Keratinocyte (primary cell): ENCODE results near the gene TIPIN. TPM values are rescaled to one million over a fixed set of nuclear protein-coding genes. Genes with fewer than 3 reads are reported as not detected.

ENCODE experiments used
- DNase-seq: peaks from one replicate; pipeline ENCODE4 v3.0.0-alpha.2; 2011; ENCODE audit warnings: low read depth, missing footprints, low spot score
- FAIRE-seq: peaks from 2 replicates; lab custom pipeline; 2011; peaks lifted over from hg19 to GRCh38; lab: Jason Lieb, UNC
- H2AFZ ChIP-seq: 2 replicates; pipeline ENCODE4 v1.6.0; 2012; ENCODE audit warnings: low read length, control low read depth, inconsistent platforms; ENCODE audit not compliant: control insufficient read depth
- H3K27ac ChIP-seq: 2 replicates; pipeline ENCODE4 v1.5.1; 2011; ENCODE audit warnings: low read length; ENCODE audit not compliant: control insufficient read depth, insufficient read depth
- H3K27me3 ChIP-seq: 3 replicates; pipeline ENCODE4 v1.6.0; 2011; ENCODE audit warnings: low read length; ENCODE audit not compliant: control insufficient read depth, insufficient read depth; ENCODE audit errors: extremely low read depth
- H3K36me3 ChIP-seq, 2 experiments: 2 replicates in 1 of 2; 3 replicates in 1 of 2; pipeline ENCODE4 v1.5.1; 2011; ENCODE audit warnings: low read length in 2 of 2, mild to moderate bottlenecking in 1 of 2; ENCODE audit not compliant: control insufficient read depth in 2 of 2, insufficient read depth in 2 of 2; ENCODE audit errors: extremely low read depth in 1 of 2
- H3K4me1 ChIP-seq: 3 replicates; pipeline ENCODE4 v1.5.1; 2011; ENCODE audit warnings: low read length; ENCODE audit not compliant: control insufficient read depth, insufficient read depth; ENCODE audit errors: extremely low read depth
- H3K4me2 ChIP-seq: 3 replicates; pipeline ENCODE4 v1.6.0; 2011; ENCODE audit warnings: low read depth, low read length; ENCODE audit not compliant: control insufficient read depth, insufficient read depth; ENCODE audit errors: extremely low read depth
- H3K4me3 ChIP-seq, 3 experiments: fragments of 200-600 bp in 1 of 3; sonication (generic) in 1 of 3; 2 replicates in 2 of 3; 3 replicates in 1 of 3; pipeline ENCODE4 v1.5.1; 2011 to 2016; ENCODE audit warnings: low read length in 3 of 3, mild to moderate bottlenecking in 3 of 3, control low read depth in 2 of 3, inconsistent platforms in 1 of 3, low read depth in 1 of 3, mixed read lengths in 1 of 3, mixed run types in 1 of 3, moderate library complexity in 1 of 3; ENCODE audit not compliant: control insufficient read depth in 2 of 3, insufficient read depth in 2 of 3; ENCODE audit errors: extremely low read depth in 1 of 3
- H3K79me2 ChIP-seq: 2 replicates; pipeline ENCODE4 v1.6.0; 2012; ENCODE audit warnings: low read length; ENCODE audit not compliant: control insufficient read depth, insufficient read depth
- H3K9ac ChIP-seq: 3 replicates; pipeline ENCODE4 v1.6.0; 2011; ENCODE audit warnings: low read length; ENCODE audit not compliant: control insufficient read depth, insufficient read depth; ENCODE audit errors: extremely low read depth
- H3K9me1 ChIP-seq: 3 replicates; pipeline ENCODE4 v1.6.0; 2011; ENCODE audit warnings: low read length; ENCODE audit not compliant: control insufficient read depth, insufficient read depth; ENCODE audit errors: extremely low read depth
- H3K9me3 ChIP-seq: 2 replicates; pipeline ENCODE4 v1.5.1; 2012; ENCODE audit warnings: low read depth, low read length; ENCODE audit not compliant: control insufficient read depth
- H4K20me1 ChIP-seq: 3 replicates; pipeline ENCODE4 v1.6.0; 2011; ENCODE audit warnings: low read length; ENCODE audit not compliant: control insufficient read depth, insufficient read depth; ENCODE audit errors: extremely low read depth
- CTCF ChIP-seq, 3 experiments: IDR thresholded peaks in 1 of 3; conservative IDR thresholded peaks in 1 of 3; optimal IDR thresholded peaks in 1 of 3; 2 replicates in 2 of 3; 3 replicates in 1 of 3; pipeline versions ENCODE3 to v1.5.1; 2011; ENCODE audit warnings: low read length in 3 of 3, mild to moderate bottlenecking in 3 of 3, moderate library complexity in 2 of 3, control low read depth in 1 of 3, inconsistent platforms in 1 of 3; ENCODE audit not compliant: insufficient read depth in 2 of 3; ENCODE audit errors: extremely low read depth in 1 of 3
- EZH2 ChIP-seq: IDR thresholded peaks from one replicate; pipeline ENCODE4 v1.6.1; 2012; ENCODE audit warnings: inconsistent platforms, mild to moderate bottlenecking, low read length, moderate library complexity
- dilution Hi-C: fragments of 300-500 bp; cut with MboI; formaldehyde crosslinking; loops from one replicate; pipeline ENCODE4 v1.7.0; 2020; ENCODE audit warnings: low sequenced_read_pairs; ENCODE audit not compliant: extremely low pct_ligation_motif_present
- polyA plus RNA-seq, 5 experiments: library from polyadenylated mRNA; depleted of rRNA in 3 of 5; stranded (reverse) in 3 of 5; stranded (forward) in 1 of 5; unstranded in 1 of 5; fragments of >200 nt; gene quantifications; 1 replicate in 1 of 5; 2 replicates in 3 of 5; 3 replicates in 1 of 5; pipeline versions ENCODE4 v1.2.1 to v1.2.3, GENCODE V29; 2011 to 2012; ENCODE audit warnings: missing spikeins in 2 of 5, low read depth in 1 of 5, low replicate concordance in 1 of 5
- small RNA-seq, 3 experiments: library from RNA; depleted of rRNA; stranded (forward); fragments of <200 nt; gene quantifications; one replicate each; pipeline ENCODE3, GENCODE V24; 2012; ENCODE audit warnings: low read depth in 3 of 3, low replicate concordance in 1 of 3; ENCODE audit not compliant: insufficient read length in 3 of 3

TIPIN gene
- polyA plus RNA-seq, 1 donor (not counting 4 experiments of a cell fraction or from before 2014, with no cell fraction given) = 11.9 TPM

GRCh38 chr15:66287461-66288057 lies 68.9 kb downstream of the TIPIN start:
- TF ChIP-seq EZH2 = no peak
- peak in 2 of 3 experiments; percentile 24 to 43 for TF ChIP-seq CTCF (optimal IDR thresholded peaks at IDR 0.05 in 1 of 3, IDR thresholded peaks at IDR 0.05 in 1 of 3, conservative IDR thresholded peaks at IDR 0.05 in 1 of 3; ENCODE audit: extremely low read depth in 1 of 3, insufficient read depth in 2 of 3, low read length in 3 of 3)
- Histone ChIP-seq H3K9ac (no peak overlapping the region), H3K4me1 (peaks cover 11% of the 10 kb centered on the region), H3K79me2 (no peaks in the 10 kb centered on the region), H3K27me3 (no peaks in the 10 kb centered on the region), H2AFZ (no peak overlapping the region), H4K20me1 (no peaks in the 10 kb centered on the region), H3K4me3 (no peak overlapping the region), H3K4me2 (no peak overlapping the region), H3K9me1 (no peaks in the 10 kb centered on the region), H3K9me3 (no peaks in the 10 kb centered on the region), H3K27ac (no peak overlapping the region), H3K36me3 (no peaks in the 10 kb centered on the region)
- DNase-seq (no peak), FAIRE-seq (no peak)
- dilution Hi-C loops = no loop called here

Small RNA genes within 50 kb of the gene (small RNA-seq; reads per million reads assigned to genes)
- gene RF00019 = 0 reads per million in 3 experiments
- 3.7 to 13.1 (median 4.7) reads per million in 3 experiments for gene SCARNA14

Other genes with a start within 250 kb of the TIPIN start
- gene MEGF11, start 102.9 kb downstream of the TIPIN start, polyA plus RNA-seq = not detected in 3 replicates
- 3.8 to 12.2 TPM (median 7.6 TPM) in 3 replicates for gene DIS3L, start 63.1 kb downstream of the TIPIN start, polyA plus RNA-seq
- 44.4 to 73.8 TPM (median 73.2 TPM) in 3 replicates for gene MAP2K1, start 30.2 kb upstream of the TIPIN start, polyA plus RNA-seq
- gene SNAPC5, start 141.1 kb upstream of the TIPIN start, polyA plus RNA-seq = 9.6 to 20.6 TPM (median 16.1 TPM) in 3 replicates
- gene RPL4, start 148.2 kb upstream of the TIPIN start, polyA plus RNA-seq = 4,775 to 5,343 TPM (median 4,989 TPM) in 3 replicates
- 15.6 to 34.9 TPM (median 17.8 TPM) in 3 replicates for gene ZWILCH, start 148.6 kb upstream of the TIPIN start, polyA plus RNA-seq
- gene LCTL, start 209.3 kb upstream of the TIPIN start, polyA plus RNA-seq = 0.09 to 0.42 TPM (median 0.38 TPM) in 3 replicates